GM23248 (cell line): Measurements from ENCODE around the gene CHGA.

Experiments
- EZH2 ChIP-seq: fragments of 200-600 bp; sonication (generic); IDR thresholded peaks from 2 replicates; pipeline ENCODE4 v1.6.1; 2018; ENCODE audit warnings: antibody characterized with exemption, mild to moderate bottlenecking; ENCODE audit not compliant: insufficient read depth, poor library complexity, severe bottlenecking
- EZH2phosphoT487 ChIP-seq: fragments of 200-600 bp; sonication (generic); IDR thresholded peaks from 2 replicates; pipeline ENCODE4 v1.6.1; 2018; ENCODE audit warnings: antibody characterized with exemption, moderate library complexity, mild to moderate bottlenecking, low read depth; ENCODE audit not compliant: insufficient read depth

GRCh38 chr14:92926180-92926845 lies 3.4 kb downstream of the CHGA start:
- TF ChIP-seq EZH2phosphoT487 (no peak), EZH2 (no peak)
